GM15510 (cell line): Measurements from ENCODE around the gene GPX7.

Experiments used
- POLR2A ChIP-seq: IDR thresholded peaks from 3 replicates; pipeline ENCODE4 v1.6.1; 2011; ENCODE audit warnings: borderline replicate concordance; ENCODE audit not compliant: insufficient read length; ENCODE audit errors: extremely low read depth

The GPX7 gene

GRCh38 chr1:52602856-52603600, 857 bp downstream of the GPX7 start:
- TF ChIP-seq POLR2A, result no peak

- no peak for TF ChIP-seq POLR2A
These were observed 1.5 kb downstream of the GPX7 start for GRCh38 chr1:52603630-52604029.

- TF ChIP-seq POLR2A, result no peak
These were observed 2.0 kb downstream of the GPX7 start for GRCh38 chr1:52604063-52604770.

- no peak for TF ChIP-seq POLR2A
These were observed 11.6 kb downstream of the GPX7 start for GRCh38 chr1:52613636-52614373.

GRCh38 chr1:52614671-52615070, 12.5 kb downstream of the GPX7 start:
- TF ChIP-seq POLR2A, result no peak

GRCh38 chr1:52615489-52616042, 13.4 kb downstream of the GPX7 start:
- no peak for TF ChIP-seq POLR2A

- TF ChIP-seq POLR2A, result no peak
These were observed 19.8 kb downstream of the GPX7 start for GRCh38 chr1:52621950-52622349.

GRCh38 chr1:52623812-52624211, 21.6 kb downstream of the GPX7 start:
- no peak for TF ChIP-seq POLR2A

- no peak for TF ChIP-seq POLR2A
These were observed 24.9 kb downstream of the GPX7 start for GRCh38 chr1:52627028-52627427.

GRCh38 chr1:52628614-52629324, 26.6 kb downstream of the GPX7 start:
- no peak for TF ChIP-seq POLR2A

GRCh38 chr1:52629325-52629643, 27.1 kb downstream of the GPX7 start:
- TF ChIP-seq POLR2A, result no peak

GRCh38 chr1:52629667-52630066, 27.5 kb downstream of the GPX7 start:
- TF ChIP-seq POLR2A, result no peak

- no peak for TF ChIP-seq POLR2A
These were observed 29.7 kb downstream of the GPX7 start for GRCh38 chr1:52631759-52632331.

GRCh38 chr1:52632732-52633290, 30.6 kb downstream of the GPX7 start, which contains the start of gene SHISAL2A:
Gene SHISAL2A, plus strand, starts transcription at chr1:52633168. Its CDS starts 326 bp downstream, at chr1:52633494.
- TF ChIP-seq POLR2A, result no peak
